AG20443 (cell line): ENCODE measurements around the gene SRMS.
"Not testable (repeated sequence)": the region's sequence is repeated elsewhere in the genome, so short reads cannot be mapped to it uniquely, and the experiment has no call there.

ENCODE experiments used
- DNase-seq: peaks from one replicate; pipeline ENCODE4 v3.0.0; 2012; ENCODE audit warnings: low spot score, mixed read lengths

Gene SRMS

DNA sequence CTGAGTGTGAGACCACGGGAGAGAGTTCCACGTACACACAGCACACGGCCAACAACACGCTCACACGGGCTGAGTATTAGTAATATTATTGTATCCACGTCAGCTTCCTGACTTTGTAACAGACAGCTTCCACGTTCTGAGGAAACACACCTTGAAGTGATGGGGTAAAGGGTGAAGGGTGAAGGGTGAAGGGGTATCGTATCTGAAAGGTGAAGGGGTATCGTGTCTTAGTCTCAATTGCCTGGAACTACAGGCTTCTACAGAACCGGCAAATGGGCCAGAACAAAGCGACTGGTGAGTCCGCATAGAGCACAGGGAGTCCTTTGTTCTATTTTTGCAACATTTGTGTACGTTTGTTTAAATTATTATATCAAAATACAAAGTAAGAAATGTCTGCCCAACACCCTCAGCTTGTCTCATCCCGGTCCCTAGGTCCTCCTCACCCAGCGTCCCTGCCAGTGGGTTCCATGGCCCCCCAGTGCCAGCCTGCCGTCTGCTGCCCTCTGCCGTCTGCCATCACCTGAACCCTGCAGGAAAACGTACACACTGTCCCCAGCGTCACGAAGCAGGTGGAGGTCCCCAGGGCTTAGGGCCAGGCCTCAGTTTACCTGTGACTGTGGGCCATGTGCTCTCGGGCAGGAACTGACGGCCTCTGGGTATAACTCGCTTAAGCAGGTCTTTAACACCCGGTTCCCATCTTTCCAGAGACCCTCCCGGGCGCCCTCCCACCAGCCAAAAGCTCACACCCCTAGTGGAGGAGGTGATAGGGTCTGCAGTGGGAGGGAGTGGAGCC, 30.9 kb upstream of the SRMS start:
- no peak for DNase-seq

DNA sequence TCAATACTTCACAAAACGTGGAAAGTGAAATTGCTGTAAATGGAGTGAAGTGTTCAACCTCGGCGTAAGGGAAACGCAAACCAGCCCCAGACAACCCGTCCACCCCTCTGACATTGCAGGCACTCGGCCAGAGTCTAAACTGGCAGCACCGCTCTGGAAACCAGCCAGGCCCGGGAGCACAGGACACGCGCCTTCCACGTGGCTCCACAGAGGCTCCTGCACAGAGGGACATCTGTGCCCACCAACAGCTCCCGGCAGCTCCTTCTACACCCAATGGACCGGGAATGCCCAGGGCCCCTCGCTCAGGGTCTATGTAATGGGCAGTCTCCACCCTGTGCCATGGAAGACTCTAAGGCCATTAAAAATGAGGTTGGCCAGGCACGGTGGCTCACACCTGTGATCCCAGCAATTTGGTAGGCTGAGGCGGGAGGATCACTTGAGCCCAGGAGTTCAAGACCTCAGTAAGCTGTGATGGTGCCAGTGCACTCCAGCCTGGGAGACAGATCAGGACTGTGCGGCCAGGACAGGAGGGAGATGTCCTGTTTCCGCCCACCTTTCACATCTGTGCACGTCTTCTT, 29.9 kb upstream of the SRMS start:
- no peak for DNase-seq

DNA sequence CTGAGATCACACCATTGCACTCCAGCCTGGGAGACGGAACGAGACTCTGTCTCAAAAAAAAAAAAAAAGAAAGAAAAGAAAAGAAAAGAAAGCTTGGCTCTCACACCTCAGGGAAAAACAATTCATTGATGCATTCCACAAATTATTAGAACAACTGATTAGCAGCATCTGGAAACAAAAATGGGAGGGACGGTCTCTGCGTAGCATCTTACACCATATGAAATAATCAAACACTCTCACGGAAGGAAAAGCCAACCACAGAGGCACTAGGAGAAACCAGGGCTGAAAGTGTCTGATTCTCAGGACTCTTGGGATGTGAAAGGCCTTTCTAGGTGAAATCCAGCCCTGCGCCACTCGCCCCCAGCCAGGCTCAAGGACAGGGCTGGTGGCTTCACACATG, 28.8 kb upstream of the SRMS start:
- DNase-seq = peak; percentile 42

DNA sequence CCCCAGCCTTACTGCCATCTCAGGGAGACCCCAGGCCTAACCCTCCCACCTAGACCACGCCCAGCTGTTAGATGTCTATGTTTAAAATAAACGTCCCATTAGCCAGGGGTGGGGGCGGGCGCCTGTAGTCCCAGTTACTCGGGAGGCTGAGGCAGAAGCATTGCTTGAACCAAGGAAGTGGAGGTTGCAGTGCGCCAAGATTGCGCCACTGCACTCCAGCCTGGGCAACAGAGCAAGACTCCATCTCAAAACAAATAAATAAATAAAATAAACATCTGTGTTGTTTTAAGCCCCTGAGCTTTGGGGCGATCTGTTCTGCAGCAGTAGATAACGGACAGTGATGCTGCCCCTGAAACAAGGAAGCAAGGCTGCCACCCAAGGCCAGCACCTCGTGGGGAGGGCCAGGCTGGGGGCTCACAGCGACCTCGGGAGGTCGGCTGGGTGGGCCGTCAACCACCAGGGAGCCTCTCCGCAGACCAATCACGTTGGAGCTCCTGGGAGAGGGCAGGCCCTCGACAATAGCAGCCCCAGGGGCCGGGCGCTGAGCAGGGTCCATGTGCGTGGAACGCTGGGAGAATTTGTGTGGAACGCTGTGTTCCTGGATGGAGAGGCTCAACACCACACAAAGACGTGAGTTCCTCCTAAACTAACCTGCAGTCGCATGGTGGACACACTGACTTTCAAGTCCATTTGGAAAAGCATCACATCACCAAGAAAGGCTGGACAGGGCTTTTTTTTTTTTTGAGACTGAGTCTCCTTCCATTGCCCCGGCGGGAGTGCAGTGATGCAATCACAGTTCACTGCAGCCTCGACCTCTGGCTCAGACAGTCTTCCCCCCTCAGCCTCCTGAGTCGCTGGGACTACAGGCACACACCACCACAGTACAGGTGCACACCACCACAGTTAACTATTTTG, 27.5 kb upstream of the SRMS start:
- peak; percentile 32 for DNase-seq

DNA sequence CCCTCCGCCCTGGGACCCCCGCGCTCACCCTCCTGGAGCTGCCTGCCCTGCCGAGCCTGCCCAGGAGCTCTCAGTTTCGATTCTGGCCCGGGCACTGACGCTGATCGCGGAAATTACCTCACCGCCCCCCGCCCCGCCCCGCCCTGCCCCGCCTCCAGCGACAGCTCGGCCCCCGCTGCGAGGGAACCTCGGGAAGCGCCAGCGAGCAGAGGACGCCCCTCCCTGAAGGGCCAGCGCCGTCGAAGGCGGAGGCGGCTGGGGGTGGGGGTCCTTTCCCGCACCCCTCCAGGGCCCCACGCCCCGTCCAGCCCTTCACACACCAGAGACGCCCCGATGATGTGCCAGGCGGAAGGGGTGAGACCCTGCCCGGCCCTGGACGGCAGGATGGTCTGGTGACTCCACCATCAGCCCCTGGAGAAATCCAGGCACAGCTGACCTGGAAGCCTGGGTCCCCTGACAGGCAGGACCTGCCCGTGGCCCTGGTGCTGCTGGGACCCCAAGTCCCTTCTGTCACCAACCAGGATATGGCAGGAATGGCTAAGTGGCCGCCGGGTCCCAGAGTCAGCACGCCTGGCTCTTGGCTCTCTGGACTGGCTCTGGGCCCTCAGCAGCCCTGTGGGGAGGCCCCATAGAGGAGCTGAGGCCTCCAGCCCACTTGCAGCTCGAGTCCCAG, 26.7 kb upstream of the SRMS start, which contains the start of gene HELZ2:
Gene HELZ2 (minus strand): TSS at position 84 of the 673 bp plus-strand sequence. CDS start 1,854 bp downstream, outside the sequence.
- DNase-seq = peak; percentile 94

DNA sequence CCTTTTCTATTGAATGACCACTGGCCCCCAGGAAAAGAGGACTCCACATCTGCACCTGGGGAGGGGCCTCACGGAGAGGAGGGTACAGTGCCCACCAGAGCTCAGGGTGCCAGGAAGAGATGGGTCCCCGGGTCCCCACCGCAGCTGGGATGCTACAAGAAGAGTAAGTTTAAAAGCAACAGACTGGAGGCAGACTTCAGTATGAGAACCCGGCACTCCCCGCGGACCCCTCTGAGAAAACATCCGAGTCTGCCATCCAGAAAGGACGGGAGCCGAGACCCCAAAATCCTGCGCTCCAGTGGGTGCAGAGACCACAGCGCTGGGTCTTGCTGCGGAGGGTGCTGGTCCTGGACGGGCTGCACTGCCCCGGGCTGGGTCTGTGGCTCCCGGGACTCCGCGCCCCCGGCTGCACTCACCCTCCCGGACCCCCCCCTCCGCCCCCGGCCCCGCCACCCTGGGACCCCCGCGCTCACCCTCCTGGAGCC, 26.1 kb upstream of the SRMS start:
- DNase-seq = no peak

DNA sequence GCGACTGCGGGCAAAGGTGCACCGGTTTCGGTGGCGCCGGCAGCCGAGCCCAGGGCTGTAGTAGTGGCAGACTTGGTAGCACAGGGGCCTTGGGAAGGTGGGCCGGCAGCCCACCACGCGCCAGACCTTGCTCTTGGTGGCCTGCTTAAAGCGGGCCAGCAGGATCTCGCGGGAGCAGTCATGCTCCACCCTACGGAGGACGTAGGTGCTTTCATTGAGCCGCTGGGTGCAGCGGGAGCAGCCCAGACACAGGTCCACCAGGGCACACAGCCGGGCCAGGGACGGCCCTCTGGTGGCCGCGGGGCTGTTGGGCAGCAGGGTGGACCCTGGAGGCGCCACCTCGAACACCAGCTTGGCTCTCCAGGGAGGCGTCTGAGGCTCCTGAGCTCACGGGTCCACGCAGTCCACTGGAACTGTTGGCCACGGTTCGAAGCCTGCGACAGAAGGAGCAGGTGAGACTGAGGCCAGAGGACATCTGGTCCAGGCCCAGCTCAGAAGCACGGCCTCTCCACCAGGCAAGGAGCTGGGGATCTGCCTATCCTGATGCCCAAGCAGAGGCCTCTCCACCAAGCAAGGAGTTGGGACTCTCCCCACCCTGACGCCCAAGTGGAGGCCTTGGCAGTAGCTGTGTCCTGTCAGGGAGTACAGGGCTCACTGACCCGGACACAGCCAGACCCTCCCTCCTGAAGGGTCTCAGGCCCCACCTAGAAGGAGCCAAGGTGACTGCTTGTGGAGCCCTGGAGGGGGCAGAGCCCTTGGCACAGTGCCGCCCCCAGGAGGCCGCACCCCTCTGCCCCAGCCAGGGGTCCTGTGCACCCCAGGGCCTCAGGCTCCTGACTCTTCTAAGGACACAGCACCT, 25.5 kb upstream of the SRMS start:
- no peak for DNase-seq

DNA sequence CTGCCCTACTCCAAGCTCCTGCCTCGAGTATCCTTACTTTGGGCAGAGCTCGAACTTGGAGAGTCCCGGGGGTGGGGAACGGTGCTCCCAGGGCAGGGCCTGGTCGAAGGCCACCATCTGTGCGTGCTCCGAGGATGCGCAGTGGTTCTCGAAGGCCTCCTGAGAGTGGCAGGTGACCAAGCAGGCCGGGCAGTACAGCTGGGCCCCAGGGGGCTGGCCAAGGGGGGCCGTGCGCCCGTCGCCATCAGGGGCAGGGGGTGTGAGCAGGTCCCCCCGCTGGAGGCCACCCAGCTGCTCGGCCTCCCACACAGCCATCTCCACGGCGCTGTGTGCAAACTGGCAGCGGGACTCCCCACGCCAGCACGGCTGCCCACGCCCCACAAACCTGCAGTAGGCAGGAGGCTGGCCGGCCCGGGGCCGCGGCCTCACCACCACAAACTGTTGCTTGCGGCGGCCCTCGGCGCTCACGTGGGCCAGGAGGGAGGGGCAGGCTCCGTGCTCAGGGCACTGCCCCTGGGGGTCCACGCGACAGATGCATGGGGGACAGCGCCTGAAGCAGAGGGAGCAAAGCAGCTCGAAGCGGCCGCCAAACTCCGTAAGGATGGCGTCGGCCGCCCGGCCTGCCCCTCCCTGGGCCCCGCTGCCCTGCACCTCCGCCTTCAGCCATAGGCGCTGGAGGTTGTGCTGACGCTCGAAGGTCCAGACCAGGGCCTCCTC, 24.7 kb upstream of the SRMS start:
- no peak for DNase-seq

DNA sequence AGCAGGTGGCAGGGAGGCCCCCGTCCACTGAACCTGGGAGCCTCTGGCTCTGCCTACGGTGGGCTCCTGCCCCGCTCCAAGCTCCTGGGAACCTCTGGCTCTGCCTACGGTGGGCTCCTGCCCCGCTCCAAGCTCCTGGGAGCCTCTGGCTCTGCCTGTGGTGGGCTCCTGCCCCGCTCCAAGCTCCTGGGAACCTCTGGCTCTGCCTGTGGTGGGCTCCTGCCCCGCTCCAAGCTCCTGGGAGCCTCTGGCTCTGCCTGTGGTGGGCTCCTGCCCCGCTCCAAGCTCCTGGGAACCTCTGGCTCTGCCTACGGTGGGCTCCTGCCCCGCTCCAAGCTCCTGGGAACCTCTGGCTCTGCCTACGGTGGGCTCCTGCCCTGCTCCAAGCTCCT, 23.5 kb upstream of the SRMS start:
- not testable (repeated sequence) for DNase-seq

DNA sequence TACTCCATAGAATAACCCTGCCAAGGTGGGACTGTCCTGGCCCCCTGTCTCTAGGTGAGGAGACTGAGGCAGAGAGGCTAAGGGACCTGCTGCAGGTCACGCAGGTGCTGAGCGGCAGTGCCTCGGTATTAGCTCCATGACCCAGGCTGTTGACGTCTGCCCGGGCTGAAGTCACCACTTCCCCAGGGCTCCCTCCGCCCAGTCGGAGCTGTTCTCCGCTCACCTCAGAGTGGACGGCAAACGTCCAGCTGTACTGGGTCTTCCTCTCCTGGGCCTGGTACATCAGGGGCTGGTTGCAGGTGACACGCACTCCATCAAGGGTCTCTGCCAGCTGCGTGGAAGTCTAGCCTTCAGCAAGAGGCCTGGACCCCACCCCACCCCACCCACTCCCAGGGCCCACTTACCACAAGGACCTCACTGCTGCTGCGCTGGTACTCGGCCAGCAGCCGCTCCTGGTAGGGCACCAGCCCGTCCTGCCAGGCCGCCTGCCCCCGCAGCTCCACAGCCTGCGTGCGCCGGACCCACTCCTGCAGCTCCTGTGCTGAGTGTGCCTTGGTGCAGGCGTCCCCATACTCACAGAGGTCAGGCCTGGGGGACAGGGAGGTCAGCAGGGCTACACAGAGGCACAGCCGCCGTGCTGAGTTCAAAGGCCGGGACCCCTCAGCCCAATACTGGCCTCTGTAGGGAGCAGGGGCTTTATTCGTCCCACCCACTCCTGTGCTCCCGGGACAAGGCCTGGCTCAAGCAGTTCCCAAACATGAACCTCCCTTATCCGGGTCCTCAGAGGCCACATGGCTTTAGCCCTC, 22.9 kb upstream of the SRMS start:
- no peak for DNase-seq

DNA sequence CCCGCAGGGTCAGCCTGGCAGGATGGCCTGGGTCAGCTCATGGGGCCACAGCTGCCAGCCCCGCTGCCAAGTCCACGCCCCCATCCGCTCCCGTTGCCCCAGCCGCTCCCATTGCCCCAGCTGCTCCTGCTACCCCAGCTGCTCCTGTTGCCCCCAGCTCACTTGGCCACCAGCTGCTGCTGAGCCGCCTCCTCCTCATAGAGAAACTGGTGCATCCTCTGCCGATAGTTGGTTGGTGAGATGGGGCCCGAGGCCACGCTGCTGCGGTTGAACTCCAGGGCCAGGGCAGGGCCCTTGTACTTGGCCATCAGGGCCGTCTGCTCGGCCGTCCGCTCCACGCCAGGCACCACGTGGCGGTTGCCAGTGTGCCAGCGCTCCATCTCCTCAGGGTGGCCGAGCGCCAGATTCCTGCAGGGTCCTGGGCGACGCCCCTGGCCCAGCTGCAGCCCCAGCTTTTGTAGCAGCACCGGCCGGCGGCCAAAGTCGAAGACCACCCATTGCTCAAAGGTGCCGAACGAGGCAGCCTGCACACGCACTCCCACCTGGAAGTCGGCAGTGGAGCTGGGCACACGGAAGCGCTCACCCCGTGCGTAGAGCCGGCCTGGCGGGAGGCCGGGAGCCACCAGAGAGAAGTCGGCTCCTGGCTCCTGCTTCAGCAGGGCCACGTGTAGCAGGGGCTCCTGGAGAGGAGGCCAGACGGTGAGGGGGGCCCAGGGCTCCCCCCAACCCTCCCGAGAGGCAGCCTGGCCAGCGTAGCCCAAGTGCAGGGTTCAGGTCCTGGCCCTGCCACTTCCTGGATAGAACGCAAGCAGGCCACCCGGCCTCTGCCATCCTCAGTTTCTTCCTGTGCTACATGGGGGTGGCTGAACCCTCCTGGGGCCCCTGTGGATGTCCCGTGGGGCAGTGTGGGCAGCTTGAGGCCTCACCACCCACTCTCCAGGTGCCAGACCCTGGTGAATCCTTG, 21.7 kb upstream of the SRMS start:
- DNase-seq = no peak

DNA sequence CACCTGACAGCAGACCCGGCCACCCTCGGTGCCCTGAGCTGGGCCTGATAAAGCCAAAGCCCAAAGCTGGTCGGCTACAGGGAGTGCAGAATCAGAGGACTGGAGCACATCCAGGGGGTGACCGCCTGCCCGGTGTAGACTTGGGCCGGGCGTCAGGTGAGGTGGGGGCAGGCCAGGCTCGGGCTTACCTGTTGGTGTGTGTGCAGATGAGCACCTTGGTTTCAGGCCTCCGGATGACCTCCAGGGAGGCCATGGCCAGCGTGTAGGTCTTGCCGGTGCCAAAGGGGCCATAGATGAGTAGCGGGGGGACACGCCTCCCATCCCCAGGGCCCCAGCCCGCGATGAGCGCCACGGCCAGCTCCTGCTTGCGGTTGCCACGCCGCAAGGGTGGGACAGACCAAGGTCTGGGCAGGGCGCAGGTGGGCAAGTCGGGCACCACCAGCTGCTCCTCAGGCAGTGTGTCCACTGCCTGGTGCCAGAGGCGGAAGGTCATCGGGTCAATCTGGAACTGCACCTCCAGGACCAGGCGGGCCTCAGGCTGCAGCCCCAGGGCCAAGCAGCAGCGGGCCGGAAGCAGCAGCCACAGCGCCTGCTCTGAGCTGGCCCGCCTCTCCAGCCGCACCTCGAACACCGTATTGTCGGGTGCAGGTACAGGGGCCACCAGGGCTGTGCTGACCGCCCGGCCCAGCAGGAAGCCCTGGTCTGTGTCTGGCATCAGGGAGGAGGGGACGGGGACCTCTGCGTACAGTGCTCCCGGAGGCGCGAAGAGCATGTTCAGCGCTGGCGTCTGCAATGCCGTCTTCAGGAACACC, 20.8 kb upstream of the SRMS start:
- DNase-seq = no peak

DNA sequence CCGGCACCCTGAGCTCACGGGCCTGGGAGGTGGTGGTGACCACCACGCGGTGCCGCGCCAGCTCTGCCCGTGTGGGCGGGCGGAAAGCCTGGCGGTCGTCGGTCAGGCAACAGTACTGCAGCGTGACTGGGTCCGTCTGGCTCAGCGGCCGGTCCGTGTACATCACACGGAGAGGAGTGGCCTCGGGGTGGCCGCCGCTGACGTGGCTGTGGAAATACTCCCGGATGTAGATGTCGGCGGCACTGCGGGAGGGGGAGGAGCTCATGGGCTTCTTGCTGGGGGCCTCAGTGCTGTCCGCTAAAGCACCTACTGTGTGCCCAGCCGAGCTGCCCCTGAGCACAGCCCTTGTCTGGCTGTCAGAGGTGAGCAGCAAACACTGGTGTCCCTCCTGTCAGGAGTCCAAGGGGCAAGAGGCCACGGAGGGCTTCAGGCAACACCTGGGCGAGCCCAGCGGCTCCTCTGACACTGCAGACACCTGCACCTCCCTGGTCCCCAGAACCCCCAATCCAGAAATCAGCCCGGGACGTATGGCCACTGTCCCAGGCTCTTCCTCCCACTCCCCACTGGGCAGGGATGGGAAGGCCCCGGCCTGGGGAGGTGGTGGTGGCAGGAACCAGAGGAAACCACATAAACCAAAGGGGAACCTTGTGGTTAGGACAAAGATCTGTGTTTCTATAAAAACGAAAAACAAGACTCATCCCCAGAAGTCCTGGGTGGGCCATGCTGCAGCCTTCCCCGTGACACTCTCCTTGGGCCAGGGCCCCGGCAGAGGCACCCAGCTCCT, 20.0 kb upstream of the SRMS start:
- DNase-seq = no peak

DNA sequence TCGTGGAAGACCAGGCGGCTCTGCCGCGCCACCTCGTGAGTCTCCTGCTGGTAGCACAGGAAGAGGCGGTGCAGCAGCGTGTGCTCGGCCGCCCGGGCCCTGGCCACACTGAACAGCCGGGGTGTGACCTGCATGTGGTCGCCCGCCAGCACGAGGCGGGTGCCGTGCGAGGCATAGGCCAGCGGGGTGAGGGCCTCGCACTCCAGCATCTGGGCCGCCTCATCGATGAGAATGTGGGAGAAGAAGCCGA, 19.5 kb upstream of the SRMS start:
- no peak for DNase-seq

DNA sequence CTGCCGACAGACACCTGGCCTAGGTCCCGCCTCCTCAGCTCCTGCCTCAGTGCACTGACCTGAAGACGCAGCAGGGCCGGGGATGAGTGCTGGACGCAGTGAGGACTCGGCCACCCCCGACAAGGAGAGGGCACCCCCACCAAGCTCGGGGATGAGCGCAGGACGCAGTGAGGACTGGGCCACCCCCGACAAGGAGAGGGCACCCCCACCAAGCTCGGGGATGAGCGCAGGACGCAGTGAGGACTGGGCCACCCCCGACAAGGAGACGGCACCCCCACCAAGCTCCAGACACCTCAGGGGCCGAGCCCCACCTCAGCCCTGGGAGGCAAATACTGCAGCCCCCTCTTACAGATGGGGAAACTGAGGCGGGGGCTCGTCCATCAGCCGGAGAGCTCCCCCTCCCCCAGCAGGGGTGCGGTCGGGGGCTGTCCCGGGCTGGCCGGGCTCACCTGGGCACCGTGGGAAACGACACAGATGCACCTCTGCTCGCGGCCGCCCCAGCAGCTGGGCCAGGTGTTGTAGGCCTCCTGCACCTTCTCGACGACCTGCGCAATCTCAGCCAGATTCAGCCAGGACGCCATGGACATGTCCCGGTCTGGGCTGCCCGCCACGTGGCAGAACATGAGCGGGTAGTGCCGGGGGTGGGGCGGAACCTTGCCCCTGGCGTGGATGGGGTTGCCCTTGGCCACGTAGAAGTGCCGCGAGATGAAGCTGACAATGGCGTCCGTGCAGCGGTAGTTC, 19.0 kb upstream of the SRMS start:
- DNase-seq = no peak

DNA sequence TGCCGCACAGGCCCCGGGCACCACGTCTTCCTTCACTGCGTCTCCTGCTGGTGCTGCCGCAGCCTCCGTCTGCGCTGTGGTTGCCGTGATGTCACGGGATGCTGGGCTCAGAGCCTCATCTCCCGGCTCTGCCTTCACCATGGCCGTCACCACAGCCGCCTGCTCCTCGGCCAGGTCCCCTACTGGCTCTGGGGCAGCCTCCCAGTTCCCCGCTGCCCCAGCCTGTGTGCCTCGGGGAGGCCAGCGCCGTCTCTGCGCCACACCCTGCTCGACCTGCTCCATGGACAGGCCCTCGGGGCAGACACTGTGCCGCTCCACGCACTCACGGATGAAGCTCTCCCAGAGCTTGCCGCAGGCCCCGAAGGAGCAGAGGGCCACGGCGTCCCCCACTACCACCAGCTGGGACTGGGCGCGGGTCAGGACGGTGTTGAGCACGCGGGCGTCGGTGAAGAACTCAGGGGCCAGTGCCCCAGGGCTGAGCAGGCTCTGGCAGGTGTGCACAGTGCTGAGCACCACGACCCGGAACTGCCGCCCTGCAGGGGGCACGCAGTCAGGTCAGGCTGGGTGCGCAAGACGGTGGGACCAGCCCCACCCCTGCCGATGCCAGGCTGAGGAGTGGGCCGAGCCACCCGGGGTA, 18.3 kb upstream of the SRMS start:
- DNase-seq = no peak
